Endothelial cell (in vitro differentiated cells): ENCODE results near the gene KLHL3. TPM values are rescaled to one million over a fixed set of nuclear protein-coding genes. Genes with fewer than 3 reads are reported as not detected.

ENCODE experiments used
- DNase-seq: peaks from one replicate; pipeline ENCODE4 v3.0.0; 2021; ENCODE audit warnings: low spot score
- H3K27ac Mint-ChIP-seq: one replicate; pipeline ENCODE4 v1.8.0; 2021; ENCODE audit warnings: mixed read lengths, inconsistent platforms; ENCODE audit not compliant: unreplicated experiment
- H3K27me3 Mint-ChIP-seq: one replicate; pipeline ENCODE4 v1.8.0; 2021; ENCODE audit warnings: mild to moderate bottlenecking, moderate library complexity, mixed read lengths, inconsistent platforms; ENCODE audit not compliant: unreplicated experiment
- H3K36me3 Mint-ChIP-seq: one replicate; pipeline ENCODE4 v1.8.0; 2021; ENCODE audit warnings: mild to moderate bottlenecking, low read depth, mixed read lengths, inconsistent platforms; ENCODE audit not compliant: unreplicated experiment
- H3K4me1 Mint-ChIP-seq: one replicate; pipeline ENCODE4 v1.8.0; 2021; ENCODE audit warnings: mild to moderate bottlenecking, mixed read lengths, inconsistent platforms; ENCODE audit not compliant: unreplicated experiment
- H3K4me3 Mint-ChIP-seq: one replicate; pipeline ENCODE4 v1.8.0; 2021; ENCODE audit warnings: mild to moderate bottlenecking, mixed read lengths, inconsistent platforms; ENCODE audit not compliant: unreplicated experiment
- H3K9me3 Mint-ChIP-seq: one replicate; pipeline ENCODE4 v1.8.0; 2021; ENCODE audit warnings: mixed read lengths, inconsistent platforms; ENCODE audit not compliant: unreplicated experiment
- total RNA-seq: library from RNA; stranded (reverse); fragmentation: NEBNext Ultra II Directional; extraction: Animal tissue kit (Norgen Biotek cat#: 25700); gene quantifications from one replicate; pipeline ENCODE4 v1.2.1, GENCODE V29; 2021; ENCODE audit not compliant: unreplicated experiment
- TF ChIP-seq, protein P1 (sequence below): fragments of 200-600 bp; sonication (generic); IDR thresholded peaks from one replicate; pipeline ENCODE4 v1.5.0; 2021; ENCODE audit warnings: antibody characterized with exemption; ENCODE audit not compliant: unreplicated experiment

Gene KLHL3
- total RNA-seq, 1 donor from 2014 or later = 200 TPM

GRCh38 chr5:137695651-137696428 lies 40.0 kb downstream of the KLHL3 start:
- TF ChIP-seq, protein P1, sequence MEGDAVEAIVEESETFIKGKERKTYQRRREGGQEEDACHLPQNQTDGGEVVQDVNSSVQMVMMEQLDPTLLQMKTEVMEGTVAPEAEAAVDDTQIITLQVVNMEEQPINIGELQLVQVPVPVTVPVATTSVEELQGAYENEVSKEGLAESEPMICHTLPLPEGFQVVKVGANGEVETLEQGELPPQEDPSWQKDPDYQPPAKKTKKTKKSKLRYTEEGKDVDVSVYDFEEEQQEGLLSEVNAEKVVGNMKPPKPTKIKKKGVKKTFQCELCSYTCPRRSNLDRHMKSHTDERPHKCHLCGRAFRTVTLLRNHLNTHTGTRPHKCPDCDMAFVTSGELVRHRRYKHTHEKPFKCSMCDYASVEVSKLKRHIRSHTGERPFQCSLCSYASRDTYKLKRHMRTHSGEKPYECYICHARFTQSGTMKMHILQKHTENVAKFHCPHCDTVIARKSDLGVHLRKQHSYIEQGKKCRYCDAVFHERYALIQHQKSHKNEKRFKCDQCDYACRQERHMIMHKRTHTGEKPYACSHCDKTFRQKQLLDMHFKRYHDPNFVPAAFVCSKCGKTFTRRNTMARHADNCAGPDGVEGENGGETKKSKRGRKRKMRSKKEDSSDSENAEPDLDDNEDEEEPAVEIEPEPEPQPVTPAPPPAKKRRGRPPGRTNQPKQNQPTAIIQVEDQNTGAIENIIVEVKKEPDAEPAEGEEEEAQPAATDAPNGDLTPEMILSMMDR = peak; percentile 34
- Mint-ChIP-seq H3K4me3 (peak overlapping the region; percentile 80), H3K4me1 (peaks cover 78% of the 10 kb centered on the region), H3K27me3 (peaks cover 13% of the 10 kb centered on the region), H3K36me3 (peaks cover 76% of the 10 kb centered on the region), H3K9me3 (no peaks in the 10 kb centered on the region), H3K27ac (peak overlapping the region; percentile 98)
- peak; percentile 70 for DNase-seq

DNA sequence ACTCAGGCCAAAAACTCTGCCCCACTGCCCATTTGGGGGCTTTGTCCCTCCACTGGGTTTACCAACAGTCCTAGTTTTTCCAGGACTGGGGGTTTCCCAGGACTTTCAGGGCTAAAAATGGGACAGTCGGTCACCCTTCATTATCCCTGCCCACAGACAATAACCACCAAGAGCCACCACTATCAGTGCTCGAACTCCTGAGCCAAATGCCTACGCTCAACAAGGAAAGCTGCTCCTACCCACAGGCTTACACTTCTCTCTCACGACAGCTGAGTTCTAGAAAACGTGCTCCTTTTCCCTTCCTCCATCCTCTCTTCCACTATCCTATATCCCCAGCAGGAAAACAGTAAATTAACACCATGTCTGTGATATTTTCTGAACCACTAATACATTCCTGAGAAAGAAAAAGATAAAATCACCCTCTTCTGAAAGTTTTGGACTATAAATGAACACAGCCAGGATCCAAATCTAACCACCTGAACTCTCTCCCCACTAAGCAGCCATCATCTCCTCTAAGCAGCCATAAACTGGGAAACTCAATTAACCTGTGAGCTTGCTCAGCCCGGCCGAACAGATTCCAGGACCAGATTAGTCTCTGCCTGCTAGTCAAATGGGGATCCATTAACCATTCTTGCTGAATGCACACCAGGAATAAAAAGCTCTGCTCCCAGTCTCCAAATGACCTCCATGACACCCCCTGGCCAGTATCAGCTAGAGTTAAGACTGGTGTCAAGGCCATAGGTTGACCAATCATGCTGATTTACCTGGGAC lies 41.8 kb downstream of the KLHL3 start:
- H3K9me3 Mint-ChIP-seq = no peaks in the 10 kb centered on the region
- H3K27ac Mint-ChIP-seq = peak overlapping the region; percentile 98
- no peak for DNase-seq
- peak overlapping the region; percentile 56 for H3K4me3 Mint-ChIP-seq
- TF ChIP-seq, protein P1 = no peak
- H3K36me3 Mint-ChIP-seq = peaks cover 83% of the 10 kb centered on the region
- peaks cover 70% of the 10 kb centered on the region for H3K4me1 Mint-ChIP-seq
- peaks cover 18% of the 10 kb centered on the region for H3K27me3 Mint-ChIP-seq

DNA sequence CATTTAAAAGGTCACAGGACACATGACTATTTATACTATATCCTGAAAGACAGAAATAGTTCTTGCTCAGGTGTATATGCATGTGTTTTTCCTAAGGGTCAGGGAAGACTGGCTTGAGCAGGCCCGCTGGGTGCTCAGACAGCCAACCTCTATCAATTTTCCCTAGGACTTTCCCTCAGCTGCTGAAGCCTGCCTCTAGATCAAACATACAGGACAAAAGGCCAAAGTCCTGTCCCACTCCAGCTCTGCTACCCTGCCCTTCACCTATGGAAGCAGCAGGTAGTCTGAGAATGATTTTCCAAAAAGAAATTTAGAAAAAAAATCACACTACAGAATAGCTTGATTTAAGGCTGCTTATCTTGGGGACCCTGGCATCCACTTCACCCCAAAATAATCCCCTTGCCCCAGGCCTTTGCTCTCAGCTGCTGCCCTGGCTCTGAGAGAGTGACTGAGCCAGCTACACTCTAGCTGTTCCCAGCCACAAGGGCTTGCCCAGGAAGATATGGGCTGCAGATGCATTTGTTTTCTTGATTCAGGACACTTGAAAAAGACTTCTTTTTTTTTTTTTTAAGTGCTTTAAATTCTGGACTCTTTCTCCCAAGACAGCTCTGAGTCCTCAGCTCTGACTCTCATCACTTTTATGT lies 42.5 kb downstream of the KLHL3 start:
- H3K4me1 Mint-ChIP-seq = peaks cover 67% of the 10 kb centered on the region

DNA sequence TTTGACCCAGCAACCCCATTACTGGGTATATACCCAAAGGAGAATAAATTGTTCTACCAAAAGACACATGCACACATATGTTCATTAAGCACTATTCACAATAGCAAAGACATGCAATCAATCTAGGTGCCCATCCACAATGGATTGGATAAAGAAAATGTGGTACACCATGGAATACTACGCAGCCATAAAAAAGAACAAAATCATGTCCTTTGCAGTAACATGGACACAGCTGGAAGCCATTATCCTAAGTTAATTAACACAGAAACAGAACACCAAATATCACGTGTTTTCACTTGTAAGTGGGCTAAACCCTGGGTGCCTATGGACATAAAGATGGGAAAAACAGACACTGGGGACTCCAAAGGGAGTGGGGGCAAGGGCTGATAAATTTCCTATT lies 46.6 kb downstream of the KLHL3 start:
- no peaks in the 10 kb centered on the region for H3K9me3 Mint-ChIP-seq
- DNase-seq = no peak
- no peak overlapping the region for H3K27ac Mint-ChIP-seq
- H3K4me1 Mint-ChIP-seq = peaks cover 57% of the 10 kb centered on the region
- peaks cover 19% of the 10 kb centered on the region for H3K27me3 Mint-ChIP-seq
- peaks cover 66% of the 10 kb centered on the region for H3K36me3 Mint-ChIP-seq
- TF ChIP-seq, protein P1 = no peak
- peak overlapping the region; percentile 56 for H3K4me3 Mint-ChIP-seq

More for the DNA sequence above, 42.5 kb downstream of the KLHL3 start:
- DNase-seq = no peak
- H3K27me3 Mint-ChIP-seq = peaks cover 20% of the 10 kb centered on the region
- H3K27ac Mint-ChIP-seq = peak overlapping the region; percentile 98
- H3K36me3 Mint-ChIP-seq = peaks cover 82% of the 10 kb centered on the region
- H3K4me3 Mint-ChIP-seq = peak overlapping the region; percentile 56
- H3K9me3 Mint-ChIP-seq = no peaks in the 10 kb centered on the region
- TF ChIP-seq, protein P1 = no peak
